ENCODE results near the gene TSSK3. TPM values are rescaled to one million over a fixed set of nuclear protein-coding genes. Genes with fewer than 3 reads are reported as not detected.

Gene TSSK3
- total and polyA plus RNA-seq, 9 donors: 0.78 to 12.4 (median 4.0) TPM

- intact Hi-C loops (cut with DNase I): no loop called here
- 93 to 96% (median 95%) methylated on average over 14 of the region's 14 CpGs for WGBS, 3 donors
- no peak overlapping the region for H3K4me3 ChIP-seq
- TF ChIP-seq POLR2A (IDR thresholded peaks at IDR 0.05): no peak
- TF ChIP-seq, protein P1, sequence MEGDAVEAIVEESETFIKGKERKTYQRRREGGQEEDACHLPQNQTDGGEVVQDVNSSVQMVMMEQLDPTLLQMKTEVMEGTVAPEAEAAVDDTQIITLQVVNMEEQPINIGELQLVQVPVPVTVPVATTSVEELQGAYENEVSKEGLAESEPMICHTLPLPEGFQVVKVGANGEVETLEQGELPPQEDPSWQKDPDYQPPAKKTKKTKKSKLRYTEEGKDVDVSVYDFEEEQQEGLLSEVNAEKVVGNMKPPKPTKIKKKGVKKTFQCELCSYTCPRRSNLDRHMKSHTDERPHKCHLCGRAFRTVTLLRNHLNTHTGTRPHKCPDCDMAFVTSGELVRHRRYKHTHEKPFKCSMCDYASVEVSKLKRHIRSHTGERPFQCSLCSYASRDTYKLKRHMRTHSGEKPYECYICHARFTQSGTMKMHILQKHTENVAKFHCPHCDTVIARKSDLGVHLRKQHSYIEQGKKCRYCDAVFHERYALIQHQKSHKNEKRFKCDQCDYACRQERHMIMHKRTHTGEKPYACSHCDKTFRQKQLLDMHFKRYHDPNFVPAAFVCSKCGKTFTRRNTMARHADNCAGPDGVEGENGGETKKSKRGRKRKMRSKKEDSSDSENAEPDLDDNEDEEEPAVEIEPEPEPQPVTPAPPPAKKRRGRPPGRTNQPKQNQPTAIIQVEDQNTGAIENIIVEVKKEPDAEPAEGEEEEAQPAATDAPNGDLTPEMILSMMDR (IDR thresholded peaks at IDR 0.05): no peak
- TF ChIP-seq EP300 (IDR thresholded peaks at IDR 0.05): no peak
- no peaks in the 10 kb centered on the region for H3K27me3 ChIP-seq
- no peaks in the 10 kb centered on the region for H3K9me3 ChIP-seq
- H3K36me3 ChIP-seq: no peaks in the 10 kb centered on the region
- DNase-seq: no peak
- H3K27ac ChIP-seq: no peak overlapping the region
- peaks cover 3% of the 10 kb centered on the region for H3K4me1 ChIP-seq (ENCODE audit: insufficient read depth)
These were observed 23.6 kb upstream of the TSSK3 start for GRCh38 chr1:32338637-32339145.

DNA sequence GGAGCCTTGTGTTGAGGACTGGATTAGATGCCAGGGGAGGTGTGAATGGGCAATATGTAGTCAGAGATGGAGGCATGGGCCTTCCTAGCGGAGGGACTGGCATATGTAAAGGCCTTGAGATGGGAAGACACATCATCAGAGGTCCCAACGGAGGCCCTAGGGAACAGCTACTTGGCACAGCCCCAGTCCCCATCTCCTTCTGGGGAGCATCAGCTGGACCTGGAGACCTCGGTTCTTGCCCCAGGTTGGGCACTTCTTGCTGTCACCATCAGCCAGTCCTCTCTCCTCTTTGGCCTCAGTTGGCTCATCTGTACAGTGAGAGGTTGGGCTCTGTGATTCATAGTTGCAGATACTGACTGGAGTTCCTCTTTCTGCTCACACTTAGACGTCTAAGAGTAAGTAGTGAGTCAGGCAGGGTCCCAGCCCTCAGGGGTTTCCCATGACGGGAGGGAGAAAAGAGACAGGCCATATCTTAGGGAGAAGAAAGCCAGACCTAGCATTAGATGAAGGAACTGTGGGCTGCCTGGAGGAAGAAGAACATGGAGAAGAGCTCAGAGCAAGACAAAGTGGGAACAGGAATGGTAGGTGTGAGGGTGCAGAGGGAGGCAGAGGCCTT, 22.9 kb upstream of the TSSK3 start:
- no peak for TF ChIP-seq POLR2A (IDR thresholded peaks at IDR 0.05)
- TF ChIP-seq, protein P1 (IDR thresholded peaks at IDR 0.05): no peak
- H3K27ac ChIP-seq: no peak overlapping the region
- 64 to 81% (median 77%) methylated on average over 5 of the region's 5 CpGs for WGBS, 3 donors
- no peaks in the 10 kb centered on the region for H3K36me3 ChIP-seq
- intact Hi-C loops (cut with DNase I): no loop called here
- H3K27me3 ChIP-seq: no peaks in the 10 kb centered on the region
- H3K4me1 ChIP-seq (ENCODE audit: insufficient read depth): peaks cover 3% of the 10 kb centered on the region
- H3K9me3 ChIP-seq: no peaks in the 10 kb centered on the region
- DNase-seq: peak in 1 of 5 donors; percentile 14
- no peak overlapping the region for H3K4me3 ChIP-seq

DNA sequence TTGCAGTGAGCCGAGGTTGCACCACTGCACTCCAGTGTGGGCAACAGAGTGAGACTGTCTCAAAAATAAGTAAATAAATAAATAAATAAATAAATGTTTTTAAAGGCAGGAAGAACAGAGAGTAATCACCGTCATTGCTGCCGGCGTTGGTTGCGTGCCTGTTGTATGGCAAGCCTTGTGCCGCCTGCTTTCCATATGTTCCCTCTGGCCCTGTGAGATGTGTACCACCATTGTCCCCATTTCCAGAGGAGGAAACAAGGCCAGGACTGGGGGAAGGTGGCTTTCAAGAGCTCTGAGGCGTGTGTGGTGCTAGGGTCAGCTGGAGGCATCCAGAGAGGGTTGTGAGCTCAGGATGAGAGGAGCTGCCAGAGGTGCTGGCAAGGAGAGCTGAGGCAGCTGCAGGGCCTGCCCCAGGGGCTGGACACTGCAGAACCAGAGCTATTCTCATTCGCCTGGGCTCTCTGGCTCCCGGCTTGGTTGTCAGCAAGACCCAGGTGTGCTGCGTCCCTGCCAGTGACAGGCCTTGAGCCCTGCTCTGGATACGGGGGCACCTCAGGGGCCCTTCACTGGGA, 21.1 kb upstream of the TSSK3 start:
- H3K9me3 ChIP-seq: no peaks in the 10 kb centered on the region
- peaks cover 5% of the 10 kb centered on the region for H3K4me1 ChIP-seq (ENCODE audit: insufficient read depth)
- no peaks in the 10 kb centered on the region for H3K27me3 ChIP-seq
- H3K27ac ChIP-seq: peak overlapping the region in 1 of 2 donors; percentile 40
- intact Hi-C loops (cut with DNase I): no loop called here
- WGBS, 3 donors: 79 to 84% (median 82%) methylated on average over 11 of the region's 11 CpGs
- TF ChIP-seq POLR2A (IDR thresholded peaks at IDR 0.05): no peak
- TF ChIP-seq EP300 (IDR thresholded peaks at IDR 0.05): no peak
- TF ChIP-seq, protein P1 (IDR thresholded peaks at IDR 0.05): no peak
- H3K36me3 ChIP-seq: no peaks in the 10 kb centered on the region
- DNase-seq: peak in 2 of 5 donors; percentile 43 to 61
- H3K4me3 ChIP-seq: no peak overlapping the region

- peak in 1 of 5 donors; percentile 32 for DNase-seq
These were observed 20.4 kb upstream of the TSSK3 start for GRCh38 chr1:32341971-32342370.

More at GRCh38 chr1:32341971-32342370, 20.4 kb upstream of the TSSK3 start:
- Histone ChIP-seq H3K4me3 (no peak overlapping the region), H3K27me3 (no peaks in the 10 kb centered on the region), H3K27ac (peak overlapping the region; percentile 38 to 40), H3K36me3 (no peaks in the 10 kb centered on the region), H3K4me1 (ENCODE audit: insufficient read depth) (peaks cover 1% of the 10 kb centered on the region), H3K9me3 (no peaks in the 10 kb centered on the region)
- TF ChIP-seq EP300 (IDR thresholded peaks at IDR 0.05): no peak
- TF ChIP-seq POLR2A (IDR thresholded peaks at IDR 0.05): no peak
- TF ChIP-seq, protein P1 (IDR thresholded peaks at IDR 0.05): no peak
- 59 to 69% (median 66%) methylated on average over 5 of the region's 5 CpGs for WGBS, 3 donors
- intact Hi-C loops (cut with DNase I): no loop called here

Measured in ovary (tissue), 9 donors.